H1 (cell line): Measurements from ENCODE around the gene TBX3. TPM values are rescaled to one million over a fixed set of nuclear protein-coding genes. Genes with fewer than 3 reads are reported as not detected.
A peak's percentile ranks its signal among the peaks of the same experiment; 100 is the strongest.

Source experiments
- CTCF ChIA-PET: fragments of 300-600 bp; sonication (Branson Sonifier 250); formaldehyde crosslinking; loops from one replicate; lab custom pipeline; 2021; ENCODE audit not compliant: partially characterized antibody; lab: Charles Lee
- POLR2A ChIA-PET: fragments of 300-600 bp; sonication (Branson Sonifier 250); formaldehyde crosslinking; loops from one replicate; lab custom pipeline; 2021; ENCODE audit warnings: inconsistent platforms; ENCODE audit not compliant: partially characterized antibody; lab: Charles Lee
- DNase-seq, 2 experiments: peaks; one replicate each; pipeline versions ENCODE4 v3.0.0 to v3.0.0-alpha.2; 2010 to 2022; ENCODE audit warnings: low spot score in 2 of 2, low read depth in 1 of 2, mixed read lengths in 1 of 2
- FAIRE-seq: peaks from 2 replicates; lab custom pipeline; 2011; peaks lifted over from hg19 to GRCh38; lab: Jason Lieb, UNC
- H2AFZ ChIP-seq: 2 replicates; pipeline ENCODE4 v1.8.1; 2012; ENCODE audit warnings: low read length, inconsistent platforms
- H2AK5ac ChIP-seq: 2 replicates; pipeline ENCODE4 v1.6.1; 2013; ENCODE audit warnings: low read depth, low read length
- H2BK120ac ChIP-seq: replicated peaks from 2 replicates; pipeline ENCODE3; 2013; ENCODE audit warnings: low read depth, low read length, inconsistent platforms
- H2BK12ac ChIP-seq: 2 replicates; pipeline ENCODE4 v1.6.1; 2013; ENCODE audit warnings: low read depth, low read length
- H2BK15ac ChIP-seq: 2 replicates; pipeline ENCODE4 v1.6.1; 2013; ENCODE audit warnings: low read length
- H2BK20ac ChIP-seq: 2 replicates; pipeline ENCODE4 v1.6.1; 2013; ENCODE audit warnings: low read length
- H2BK5ac ChIP-seq: 2 replicates; pipeline ENCODE4 v1.6.1; 2013; ENCODE audit warnings: low read depth, low read length
- H3K14ac ChIP-seq: 2 replicates; pipeline ENCODE4 v1.6.1; 2013; ENCODE audit warnings: inconsistent platforms; ENCODE audit not compliant: insufficient read length
- H3K18ac ChIP-seq: 2 replicates; pipeline ENCODE4 v1.6.1; 2013; ENCODE audit warnings: low read length; ENCODE audit errors: extremely low read depth
- H3K23ac ChIP-seq: 2 replicates; pipeline ENCODE4 v1.6.1; 2013; ENCODE audit warnings: inconsistent platforms; ENCODE audit not compliant: insufficient read length
- H3K23me2 ChIP-seq: 2 replicates; pipeline ENCODE4 v1.6.1; 2013; ENCODE audit warnings: low read depth, low read length
- H3K27ac ChIP-seq: 2 replicates; pipeline ENCODE4 v1.6.1; 2011; ENCODE audit warnings: low read depth, low read length, inconsistent platforms
- H3K27me3 ChIP-seq, 4 experiments: replicated peaks in 1 of 4; 1 replicate in 1 of 4; 2 replicates in 3 of 4; pipeline versions ENCODE4 v1.6.1 to v1.8.1; 2011 to 2013; ENCODE audit warnings: low read length in 3 of 4, mild to moderate bottlenecking in 3 of 4, inconsistent platforms in 2 of 4, mixed read lengths in 2 of 4, moderate library complexity in 1 of 4; ENCODE audit not compliant: control insufficient read depth in 3 of 4, insufficient read depth in 3 of 4; ENCODE audit errors: extremely low read depth in 1 of 4
- H3K36me3 ChIP-seq, 4 experiments: 2 replicates each; pipeline versions ENCODE4 v1.6.1 to v1.8.1; 2011 to 2013; ENCODE audit warnings: mild to moderate bottlenecking in 4 of 4, low read length in 3 of 4, moderate library complexity in 2 of 4, control low read depth in 1 of 4, inconsistent platforms in 1 of 4; ENCODE audit not compliant: insufficient read depth in 4 of 4, control insufficient read depth in 2 of 4
- H3K4ac ChIP-seq: replicated peaks from 2 replicates; pipeline ENCODE3; 2013; ENCODE audit warnings: low read length, low read depth, mixed read lengths, inconsistent platforms; ENCODE audit not compliant: insufficient read length
- H3K4me1 ChIP-seq, 4 experiments: replicated peaks in 1 of 4; 1 replicate in 1 of 4; 2 replicates in 3 of 4; pipeline versions ENCODE4 v1.6.1 to v1.8.1; 2011 to 2013; ENCODE audit warnings: low read length in 3 of 4, inconsistent platforms in 2 of 4, mixed read lengths in 1 of 4; ENCODE audit not compliant: insufficient read depth in 4 of 4, control insufficient read depth in 3 of 4
- H3K4me2 ChIP-seq, 2 experiments: 2 replicates each; pipeline versions ENCODE4 v1.6.1 to v1.8.1; 2011 to 2013; ENCODE audit warnings: low read depth in 2 of 2, low read length in 2 of 2, control low read depth in 1 of 2, inconsistent platforms in 1 of 2, mild to moderate bottlenecking in 1 of 2; ENCODE audit not compliant: insufficient read depth in 1 of 2
- H3K4me3 ChIP-seq, 4 experiments: fragments of 200-600, 300-600 bp in 1 of 4; sonication (generic), shearing (Covaris generic), sonication (Bioruptor Twin) in 1 of 4; 2 replicates each; pipeline versions ENCODE4 v1.5.1 to v1.8.1; 2011 to 2016; ENCODE audit warnings: low read length in 4 of 4, low read depth in 3 of 4, control low read depth in 2 of 4, inconsistent platforms in 2 of 4, mild to moderate bottlenecking in 2 of 4, mixed read lengths in 1 of 4, moderate library complexity in 1 of 4; ENCODE audit not compliant: insufficient read depth in 2 of 4; ENCODE audit errors: extremely low read depth in 1 of 4
- H3K56ac ChIP-seq: replicated peaks from 2 replicates; pipeline ENCODE3; 2013; ENCODE audit warnings: low read depth, mild to moderate bottlenecking, mixed read lengths, low read length, inconsistent platforms; ENCODE audit not compliant: insufficient read length
- H3K79me1 ChIP-seq: 2 replicates; pipeline ENCODE4 v1.6.1; 2013; ENCODE audit warnings: low read depth, low read length, control low read depth
- H3K79me2 ChIP-seq, 2 experiments: 2 replicates each; pipeline versions ENCODE4 v1.6.1 to v1.8.1; 2012 to 2013; ENCODE audit warnings: low read length in 2 of 2, mild to moderate bottlenecking in 2 of 2, inconsistent platforms in 1 of 2; ENCODE audit not compliant: insufficient read depth in 2 of 2, control insufficient read depth in 1 of 2
- H3K9ac ChIP-seq, 4 experiments: replicated peaks in 1 of 4; 1 replicate in 1 of 4; 2 replicates in 3 of 4; pipeline versions ENCODE4 v1.6.1 to v1.8.1; 2011 to 2013; ENCODE audit warnings: low read depth in 3 of 4, low read length in 3 of 4, control low read depth in 2 of 4, mild to moderate bottlenecking in 2 of 4, moderate library complexity in 2 of 4, inconsistent platforms in 1 of 4; ENCODE audit errors: extremely low read depth in 1 of 4
- H3K9me3 ChIP-seq, 2 experiments: 2 replicates each; pipeline versions ENCODE4 v1.6.1 to v1.8.1; 2012 to 2013; ENCODE audit warnings: mild to moderate bottlenecking in 2 of 2, moderate library complexity in 2 of 2, control low read depth in 1 of 2, inconsistent platforms in 1 of 2, low read depth in 1 of 2, low read length in 1 of 2, mixed read lengths in 1 of 2; ENCODE audit not compliant: insufficient read depth in 2 of 2
- H4K20me1 ChIP-seq, 2 experiments: replicated peaks in 1 of 2; 2 replicates each; pipeline versions ENCODE3 to v1.8.1; 2011 to 2013; ENCODE audit warnings: inconsistent platforms in 2 of 2, low read length in 2 of 2, mild to moderate bottlenecking in 1 of 2; ENCODE audit not compliant: insufficient read depth in 2 of 2, control insufficient read depth in 1 of 2
- H4K5ac ChIP-seq: 2 replicates; pipeline ENCODE4 v1.6.1; 2013; ENCODE audit warnings: low read length, low read depth, mixed read lengths, inconsistent platforms; ENCODE audit not compliant: insufficient read length
- H4K8ac ChIP-seq: 2 replicates; pipeline ENCODE4 v1.8.0; 2013; ENCODE audit warnings: mild to moderate bottlenecking, moderate library complexity, low read length, inconsistent platforms; ENCODE audit not compliant: insufficient read depth; ENCODE audit errors: extremely low read depth
- H4K91ac ChIP-seq: replicated peaks from 2 replicates; pipeline ENCODE3; 2013; ENCODE audit warnings: low read length, mixed read lengths, inconsistent platforms; ENCODE audit not compliant: insufficient read length
- EZH2 ChIP-seq: fragments of 200-600 bp; sonication (generic); IDR thresholded peaks from 2 replicates; pipeline ENCODE4 v1.7.1; 2012; ENCODE audit warnings: low read depth, mild to moderate bottlenecking, moderate library complexity, low read length, inconsistent platforms; ENCODE audit not compliant: severe bottlenecking
- KDM4A ChIP-seq: IDR thresholded peaks from one replicate; pipeline ENCODE4 v1.7.1; 2012; ENCODE audit warnings: low read depth, mild to moderate bottlenecking, moderate library complexity, low read length, inconsistent platforms; ENCODE audit not compliant: severe bottlenecking
- RNF2 ChIP-seq: fragments of 200-900, 300-1000 bp; sonication (generic); IDR thresholded peaks from 2 replicates; pipeline ENCODE4 v1.7.1; 2016; ENCODE audit warnings: borderline replicate concordance, low read depth, mild to moderate bottlenecking, antibody characterized with exemption, low read length; ENCODE audit not compliant: poor library complexity, severe bottlenecking; ENCODE audit errors: missing control alignments
- SUZ12 ChIP-seq: fragments of 200-600 bp; sonication (generic); IDR thresholded peaks from 2 replicates; pipeline ENCODE4 v1.6.1; 2012; ENCODE audit warnings: mild to moderate bottlenecking, inconsistent platforms, low read length, moderate library complexity, mixed read lengths
- WGBS, 2 experiments: shearing (Covaris generic) in 1 of 2; methylation state at CpG; one replicate each; pipeline versions ENCODE4 v1.1.6 to v1.1.7; 2013 to 2015; ENCODE audit warnings: low lambda C conversion rate in 2 of 2, mixed read lengths in 2 of 2, inconsistent platforms in 1 of 2, low coverage in 1 of 2, missing lambda C conversion rate in 1 of 2; ENCODE audit not compliant: insufficient replicate concordance in 2 of 2, insufficient coverage in 1 of 2, insufficient read length in 1 of 2; ENCODE audit errors: extremely low coverage in 1 of 2, missing lambda C conversion rate in 1 of 2; 5-methylcytosine and 5-hydroxymethylcytosine counted together
- polyA plus RNA-seq, 7 experiments: library from polyadenylated mRNA; depleted of rRNA in 3 of 7; stranded (reverse) in 5 of 7; unstranded in 2 of 7; fragments of >200 nt in 5 of 7; fragments of 200-250 nt in 2 of 7; gene quantifications; 1 replicate in 5 of 7; 2 replicates in 1 of 7; 4 replicates in 1 of 7; pipeline versions ENCODE4 v1.2.1 to v1.2.3, GENCODE V29; 2011 to 2013; ENCODE audit warnings: missing spikeins in 2 of 7, mixed read lengths in 2 of 7
- total RNA-seq: library from RNA; stranded (reverse); fragmentation: NEBNext Ultra II Directional; extraction: Animal tissue kit (Norgen Biotek cat#: 25700); gene quantifications from 2 replicates; pipeline ENCODE4 v1.2.1, GENCODE V29; 2021

The TBX3 gene
- total and polyA plus RNA-seq, 2 of the 8 experiments (the other 6 are each of a cell fraction or from before 2014, with no cell fraction given) = 0.09 to 1.0 TPM

DNA sequence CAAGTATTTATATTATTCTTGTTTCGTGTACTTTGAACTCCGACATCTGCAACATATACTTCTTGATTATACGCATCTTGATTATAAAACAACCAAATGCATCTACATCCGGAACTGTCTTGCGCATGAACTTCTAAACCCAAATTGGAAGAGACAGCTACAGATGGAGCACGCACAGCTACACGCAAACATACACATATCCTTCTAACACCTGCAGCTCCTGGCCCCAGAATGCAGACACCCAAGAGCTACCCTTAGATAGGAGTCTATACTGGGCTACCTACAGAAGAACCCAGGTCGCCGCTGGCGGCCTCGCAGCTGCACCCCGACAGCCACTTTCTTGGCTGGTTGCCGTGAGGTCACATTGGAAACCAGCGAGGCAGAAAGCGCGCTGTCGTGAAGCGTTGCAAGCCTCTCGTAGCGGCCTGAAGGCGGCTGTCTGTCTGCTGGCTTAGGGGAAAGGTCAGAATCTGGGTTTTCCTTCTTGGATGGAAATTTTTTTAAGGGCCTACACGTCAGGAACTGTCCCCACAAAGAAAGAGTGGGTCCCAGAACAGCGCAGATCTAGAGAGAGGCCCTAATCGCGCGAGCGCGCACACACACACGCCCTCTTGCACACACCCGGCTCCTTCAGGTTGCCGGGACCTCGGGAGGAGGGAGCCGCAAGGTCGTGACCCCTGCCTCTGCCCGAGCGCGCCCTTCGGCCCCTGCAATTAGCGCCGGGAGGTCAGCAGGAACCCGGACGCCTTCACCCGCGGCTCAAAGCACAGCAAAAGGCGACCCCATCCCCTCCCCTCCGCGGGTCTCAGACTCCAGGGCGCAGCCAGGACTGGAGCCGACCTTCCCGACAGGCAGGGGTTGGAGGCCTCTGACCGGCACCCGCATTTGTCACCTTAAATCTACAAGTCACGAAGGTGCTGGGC, 17.0 kb downstream of the TBX3 start:
- H3K9ac ChIP-seq = no peak overlapping the region
- no peak for FAIRE-seq
- TF ChIP-seq KDM4A (no peak), SUZ12 (peak; percentile 97), RNF2 (peak; percentile 86), EZH2 (peak; percentile 98)
- no peaks in the 10 kb centered on the region for H3K9me3 ChIP-seq
- H2BK12ac ChIP-seq = peak overlapping the region; percentile 80
- H3K56ac ChIP-seq = no peak overlapping the region
- no peak overlapping the region for H3K23ac ChIP-seq
- peak overlapping the region; percentile 19; the same call in 1 of the 2 replicates for H3K18ac ChIP-seq
- no peak overlapping the region for H2AK5ac ChIP-seq
- CTCF ChIA-PET = interaction anchor here (0.6 to 2.8 kb wide), 9 partner anchors 17 to 1178 kb away, joined by 3 to 8 read pairs (median 3); partner anchors contain the start of gene TBX3
- no peaks in the 10 kb centered on the region; the same call in 1 of the 2 replicates for H3K23me2 ChIP-seq
- peak in 1 of 2 experiments; percentile 72 for DNase-seq
- POLR2A ChIA-PET = interaction anchor here (1.1 kb wide), 1 partner anchor 19 kb away, joined by 3 read pairs; no protein-coding TSS in a partner anchor
- no peak overlapping the region for H4K91ac ChIP-seq
- no peaks in the 10 kb centered on the region for H3K79me2 ChIP-seq
- WGBS, 2 experiments = 5% methylated on average over 43 of the region's 53 CpGs; no CpG with 5 or more reads in 1 of the 2 experiments
- H2BK15ac ChIP-seq = peak overlapping the region; percentile 72; the same call in 1 of the 2 replicates
- no peak overlapping the region for H4K8ac ChIP-seq
- H3K36me3 ChIP-seq = no peaks in the 10 kb centered on the region
- peaks cover 5 to 34% (median 15%) of the 10 kb centered on the region in 4 experiments for H3K4me1 ChIP-seq
- H3K27me3 ChIP-seq = peaks cover 68 to 88% (median 82%) of the 10 kb centered on the region in 4 experiments
- peak overlapping the region in 3 of 4 experiments; percentile 31 to 54 (median 38); a peak in 6 of 8 replicates for H3K4me3 ChIP-seq
- H4K20me1 ChIP-seq = peaks cover 11 to 14% of the 10 kb centered on the region in 2 experiments
- H2BK5ac ChIP-seq = no peak overlapping the region
- H2BK120ac ChIP-seq = no peak overlapping the region
- no peak overlapping the region for H3K4ac ChIP-seq
- H3K4me2 ChIP-seq = peak overlapping the region; percentile 56 to 71
- H4K5ac ChIP-seq = no peak overlapping the region
- H2BK20ac ChIP-seq = 0 out of 2 replicates have a peak overlapping the region, but pooled peaks have one; percentile 21
- H2AFZ ChIP-seq = no peak overlapping the region
- H3K27ac ChIP-seq = no peak overlapping the region
- no peaks in the 10 kb centered on the region for H3K79me1 ChIP-seq
- no peak overlapping the region for H3K14ac ChIP-seq
